SIG-M5 treated with dmso at 0.1 percent for 504 hours (cell line): ENCODE results near the gene CACNA1H.
"Not testable (repeated sequence)": the region's sequence is repeated elsewhere in the genome, so short reads cannot be mapped to it uniquely, and the experiment has no call there.

ENCODE experiments used
- DNase-seq: peaks from one replicate; lab custom pipeline; 2025; ENCODE audit not compliant: unreplicated experiment; lab: John Stamatoyannopoulos, UW

The CACNA1H gene

GRCh38 chr16:1244881-1245280 is 92.0 kb downstream of the CACNA1H start:
- no peak for DNase-seq

GRCh38 chr16:1245452-1246020 is 92.6 kb downstream of the CACNA1H start:
- no peak for DNase-seq

GRCh38 chr16:1247903-1248537 is 95.1 kb downstream of the CACNA1H start:
- not testable (repeated sequence) for DNase-seq

GRCh38 chr16:1249031-1249755 is 96.3 kb downstream of the CACNA1H start:
- DNase-seq, result not testable (repeated sequence)

- not testable (repeated sequence) for DNase-seq
These were observed 100.9 kb downstream of the CACNA1H start for GRCh38 chr16:1253701-1254364.

- DNase-seq, result not testable (repeated sequence)
These were observed 101.9 kb downstream of the CACNA1H start for GRCh38 chr16:1254821-1255220.

GRCh38 chr16:1255276-1256122 is 102.6 kb downstream of the CACNA1H start, which contains the start of gene TPSD1:
TPSD1 (plus strand) TSS chr16:1256069; CDS start chr16:1256281, 212 bp downstream.
- DNase-seq, result not testable (repeated sequence)

- not testable (repeated sequence) for DNase-seq
These were observed 103.5 kb downstream of the CACNA1H start for GRCh38 chr16:1256296-1256873.

GRCh38 chr16:1256874-1257322 is 104.0 kb downstream of the CACNA1H start:
- DNase-seq, result no peak

- no peak for DNase-seq
These were observed 104.8 kb downstream of the CACNA1H start for GRCh38 chr16:1257561-1258224.

- no peak for DNase-seq
These were observed 105.3 kb downstream of the CACNA1H start for GRCh38 chr16:1258225-1258600.

- DNase-seq, result no peak
These were observed 106.2 kb downstream of the CACNA1H start for GRCh38 chr16:1258906-1259759.

GRCh38 chr16:1259760-1260068 is 106.8 kb downstream of the CACNA1H start:
- DNase-seq, result no peak

GRCh38 chr16:1260101-1260680 is 107.3 kb downstream of the CACNA1H start:
- no peak for DNase-seq

GRCh38 chr16:1261131-1261892 is 108.4 kb downstream of the CACNA1H start:
- DNase-seq, result no peak

- DNase-seq, result no peak
These were observed 109.4 kb downstream of the CACNA1H start for GRCh38 chr16:1262210-1262845.

- no peak for DNase-seq
These were observed 109.9 kb downstream of the CACNA1H start for GRCh38 chr16:1262846-1263221.
